CD14-positive monocyte (primary cell): Measurements from ENCODE around the gene BTG2. TPM values are rescaled to one million over a fixed set of nuclear protein-coding genes. Genes with fewer than 3 reads are reported as not detected.

Experiments used
- DNase-seq, 3 donors: peaks; one replicate each; pipeline ENCODE4 v3.0.0-alpha.2; 2011 to 2022
- H2AFZ ChIP-seq: 2 replicates; pipeline ENCODE4 v1.6.0; 2012; ENCODE audit warnings: mild to moderate bottlenecking, low read depth, low read length, inconsistent platforms; ENCODE audit not compliant: insufficient read depth, poor library complexity, severe bottlenecking
- H3K27ac ChIP-seq, 2 donors: 1 replicate in 1 of 2; 2 replicates in 1 of 2; pipeline ENCODE4 v1.5.1; 2012 to 2013; ENCODE audit warnings: low read length in 2 of 2, control low read depth in 1 of 2, inconsistent platforms in 1 of 2, low read depth in 1 of 2, mild to moderate bottlenecking in 1 of 2
- H3K27me3 ChIP-seq, 2 donors: one replicate each; pipeline versions ENCODE4 v1.6.0 to v1.6.1; 2011 to 2013; ENCODE audit warnings: low read length in 2 of 2; ENCODE audit not compliant: control insufficient read depth in 2 of 2, insufficient read depth in 2 of 2
- H3K36me3 ChIP-seq, 2 donors: replicated peaks in 1 of 2; 1 replicate in 1 of 2; 2 replicates in 1 of 2; pipeline versions ENCODE4 v1.5.1 to v1.6.1; 2012 to 2013; ENCODE audit warnings: low read length in 2 of 2, control low read depth in 1 of 2, inconsistent platforms in 1 of 2, mild to moderate bottlenecking in 1 of 2; ENCODE audit not compliant: insufficient read depth in 2 of 2, control insufficient read depth in 1 of 2
- H3K4me1 ChIP-seq, 2 donors: 1 replicate in 1 of 2; 2 replicates in 1 of 2; pipeline versions ENCODE4 v1.5.1 to v1.6.1; 2012 to 2013; ENCODE audit warnings: low read length in 2 of 2, control low read depth in 1 of 2, inconsistent platforms in 1 of 2, mild to moderate bottlenecking in 1 of 2, moderate library complexity in 1 of 2; ENCODE audit not compliant: insufficient read depth in 2 of 2, control insufficient read depth in 1 of 2
- H3K4me2 ChIP-seq: replicated peaks from 2 replicates; pipeline ENCODE3; 2012; ENCODE audit warnings: low read length, moderate library complexity, mild to moderate bottlenecking; ENCODE audit not compliant: poor library complexity, severe bottlenecking; ENCODE audit errors: extremely low read depth
- H3K4me3 ChIP-seq, 3 experiments: fragments of 200-600 bp in 1 of 3; sonication (generic) in 1 of 3; replicated peaks in 1 of 3; 1 replicate in 2 of 3; 2 replicates in 1 of 3; pipeline ENCODE4 v1.5.1; 2011 to 2013; ENCODE audit warnings: low read length in 3 of 3, mild to moderate bottlenecking in 3 of 3, control low read depth in 2 of 3, low read depth in 2 of 3, inconsistent platforms in 1 of 3, moderate library complexity in 1 of 3
- H3K79me2 ChIP-seq: 2 replicates; pipeline ENCODE4 v1.6.0; 2012; ENCODE audit warnings: mild to moderate bottlenecking, control low read depth, inconsistent platforms, low read length, moderate library complexity; ENCODE audit not compliant: insufficient read depth
- H3K9ac ChIP-seq: 2 replicates; pipeline ENCODE4 v1.6.0; 2017; ENCODE audit warnings: low read length, mild to moderate bottlenecking; ENCODE audit not compliant: insufficient read depth, poor library complexity, severe bottlenecking
- H3K9me3 ChIP-seq, 2 donors: replicated peaks in 1 of 2; 1 replicate in 1 of 2; 2 replicates in 1 of 2; pipeline versions ENCODE4 v1.5.1 to v1.6.1; 2012 to 2013; ENCODE audit warnings: low read length in 2 of 2, control low read depth in 1 of 2; ENCODE audit not compliant: control insufficient read depth in 1 of 2, insufficient read depth in 1 of 2
- H4K20me1 ChIP-seq: 2 replicates; pipeline ENCODE4 v1.6.0; 2012; ENCODE audit warnings: mild to moderate bottlenecking, low read length, control low read depth, moderate library complexity; ENCODE audit not compliant: insufficient read depth
- H3K27ac Mint-ChIP-seq, 7 donors: one replicate each; pipeline ENCODE4 v1.8.0; 2020; ENCODE audit warnings: mild to moderate bottlenecking in 7 of 7, mixed read lengths in 7 of 7, moderate library complexity in 6 of 7, inconsistent platforms in 2 of 7
- H3K27me3 Mint-ChIP-seq, 3 donors: one replicate each; pipeline ENCODE4 v1.8.0; 2021 to 2022; ENCODE audit warnings: low read depth in 3 of 3, mild to moderate bottlenecking in 3 of 3, mixed read lengths in 3 of 3, moderate library complexity in 3 of 3, inconsistent platforms in 1 of 3
- H3K36me3 Mint-ChIP-seq, 2 donors: one replicate each; pipeline ENCODE4 v1.8.0; 2020; ENCODE audit warnings: mixed read lengths in 2 of 2, inconsistent platforms in 1 of 2, mild to moderate bottlenecking in 1 of 2
- H3K4me1 Mint-ChIP-seq: one replicate; pipeline ENCODE4 v1.8.0; 2020; ENCODE audit warnings: mild to moderate bottlenecking, mixed read lengths
- H3K4me3 Mint-ChIP-seq, 2 donors: one replicate each; pipeline ENCODE4 v1.8.0; 2020; ENCODE audit warnings: mild to moderate bottlenecking in 2 of 2, mixed read lengths in 2 of 2, moderate library complexity in 1 of 2
- H3K9me3 Mint-ChIP-seq, 7 donors: one replicate each; pipeline ENCODE4 v1.8.0; 2020 to 2022; ENCODE audit warnings: mixed read lengths in 7 of 7, mild to moderate bottlenecking in 6 of 7, moderate library complexity in 6 of 7, inconsistent platforms in 2 of 7
- CTCF ChIP-seq: fragments of 200-600 bp; IDR thresholded peaks from one replicate; pipeline ENCODE4 v1.8.0; 2022; ENCODE audit warnings: antibody characterized with exemption, mild to moderate bottlenecking
- WGBS: methylation state at CpG from one replicate; pipeline ENCODE4 v1.1.5; 2013; ENCODE audit warnings: missing lambda C conversion rate; ENCODE audit not compliant: insufficient coverage; 5-methylcytosine and 5-hydroxymethylcytosine counted together
- intact Hi-C, 2 donors: fragments of 100-400 bp; cut with micrococcal nuclease; formaldehyde crosslinking; loops; one replicate each; pipeline versions ENCODE4 v1.15.0 to v1.15.1; 2023
- polyA plus RNA-seq, 3 donors: library from polyadenylated mRNA; depleted of rRNA in 1 of 3; unstranded in 2 of 3; stranded (reverse) in 1 of 3; fragments of 300-500 nt in 2 of 3; fragments of >200 nt in 1 of 3; fragmentation: Illumina TruSeq in 2 of 3; gene quantifications; 1 replicate in 2 of 3; 2 replicates in 1 of 3; pipeline ENCODE4 v1.2.3, GENCODE V29; 2012 to 2021

The BTG2 gene
- polyA plus RNA-seq, 3 donors, result 293 to 539 (median 483) TPM

DNA sequence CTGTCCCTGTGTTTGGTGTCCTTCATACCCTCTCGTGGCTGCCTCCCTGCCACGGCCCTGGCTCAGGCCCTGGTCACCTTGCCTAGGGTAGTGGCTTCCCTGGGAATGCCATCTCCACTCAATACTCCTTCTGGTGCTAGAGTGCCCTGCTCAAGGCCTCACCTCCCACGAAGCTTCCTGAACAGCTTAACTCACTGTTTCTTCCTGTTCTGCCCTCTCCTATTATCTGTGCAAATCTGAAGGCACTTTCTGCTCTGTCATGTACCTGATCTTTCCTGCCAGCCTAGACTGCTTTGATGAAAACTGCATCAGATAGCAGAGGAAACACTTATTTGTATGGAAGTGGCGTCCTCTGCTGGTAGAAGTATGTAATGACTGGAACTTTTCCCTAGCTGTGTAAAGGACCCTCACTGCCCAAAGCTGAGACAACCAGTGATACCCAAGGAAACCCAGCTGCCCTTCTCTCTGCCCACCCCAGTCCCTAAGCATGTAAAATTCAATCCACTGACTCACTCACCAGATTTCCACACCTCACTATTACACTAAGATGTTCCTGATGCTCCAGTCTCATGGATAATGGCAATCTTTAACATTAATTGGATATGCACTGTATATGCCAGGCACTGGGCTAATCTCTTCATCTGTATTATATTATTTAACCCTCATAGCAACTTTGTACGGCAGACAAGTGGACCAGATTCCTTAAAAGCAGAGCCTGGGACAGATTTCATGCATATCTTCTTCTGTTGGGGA is 36.2 kb upstream of the BTG2 start:
- H3K4me2 ChIP-seq, result no peak overlapping the region
- no peaks in the 10 kb centered on the region for H4K20me1 ChIP-seq
- no peak overlapping the region for H3K27ac ChIP-seq
- Mint-ChIP-seq H3K4me1 (peaks cover 26% of the 10 kb centered on the region), H3K9me3 (no peaks in the 10 kb centered on the region), H3K36me3 (no peaks in the 10 kb centered on the region), H3K27ac (no peak overlapping the region), H3K4me3 (no peak overlapping the region), H3K27me3 (peaks cover 0 to 6% (median 0%) of the 10 kb centered on the region in 3 donors)
- H3K36me3 ChIP-seq, result no peaks in the 10 kb centered on the region
- no peak overlapping the region for H3K4me3 ChIP-seq
- H3K79me2 ChIP-seq, result no peaks in the 10 kb centered on the region
- H3K4me1 ChIP-seq, result peaks cover 32 to 33% of the 10 kb centered on the region in 2 donors
- peak; percentile 63 to 76 (median 71) for DNase-seq
- no peak overlapping the region for H3K9ac ChIP-seq
- H3K27me3 ChIP-seq, result no peaks in the 10 kb centered on the region
- 12% methylated on average over 3 of the region's 5 CpGs for WGBS
- TF ChIP-seq CTCF, result peak; percentile 99
- H2AFZ ChIP-seq, result no peak overlapping the region
- intact Hi-C loops, result loop anchor here (2.0 to 10.0 kb wide), 3 partner anchors 230 to 436 kb away; no protein-coding TSS in a partner anchor
- no peaks in the 10 kb centered on the region for H3K9me3 ChIP-seq

DNA sequence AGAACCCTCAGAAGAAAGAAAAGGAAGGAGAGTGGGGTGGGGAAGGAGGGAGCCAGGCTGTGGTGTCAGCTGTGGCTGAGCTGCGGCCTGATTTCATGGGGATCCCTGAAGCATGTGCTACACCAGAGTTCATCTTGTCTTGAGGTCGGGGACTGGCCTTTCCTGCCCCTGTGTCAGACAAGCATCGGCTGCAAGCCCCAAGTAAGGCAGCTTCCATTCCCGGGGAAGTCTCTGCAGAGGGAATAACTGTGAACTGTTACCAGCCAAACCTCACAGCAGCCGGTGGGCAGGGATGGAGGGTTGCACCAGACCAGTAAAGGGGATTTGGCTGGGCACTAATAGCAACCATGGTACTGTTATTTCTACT is 35.7 kb upstream of the BTG2 start:
- intact Hi-C loops, result loop anchor here (2.0 to 10.0 kb wide), 7 partner anchors 38 to 435 kb away; partner anchors contain the start of gene BTG2 (in 1 of the 2)
- Mint-ChIP-seq H3K27ac (no peak overlapping the region), H3K9me3 (no peaks in the 10 kb centered on the region), H3K27me3 (peaks cover 0 to 1% (median 0%) of the 10 kb centered on the region in 3 donors), H3K36me3 (no peaks in the 10 kb centered on the region), H3K4me3 (no peak overlapping the region), H3K4me1 (peaks cover 31% of the 10 kb centered on the region)
- H3K4me2 ChIP-seq, result no peak overlapping the region
- no peaks in the 10 kb centered on the region for H3K9me3 ChIP-seq
- peaks cover 38% of the 10 kb centered on the region in 2 donors for H3K4me1 ChIP-seq
- no peak overlapping the region for H3K27ac ChIP-seq
- H4K20me1 ChIP-seq, result no peaks in the 10 kb centered on the region
- H3K27me3 ChIP-seq, result no peaks in the 10 kb centered on the region
- WGBS, result 49% methylated on average over 3 of the region's 5 CpGs
- no peak overlapping the region for H2AFZ ChIP-seq
- TF ChIP-seq CTCF, result no peak
- no peaks in the 10 kb centered on the region for H3K36me3 ChIP-seq
- H3K4me3 ChIP-seq, result no peak overlapping the region
- H3K9ac ChIP-seq, result no peak overlapping the region
- no peak for DNase-seq
- H3K79me2 ChIP-seq, result no peaks in the 10 kb centered on the region
